ENCODE data around the gene BUD23.

DNA sequence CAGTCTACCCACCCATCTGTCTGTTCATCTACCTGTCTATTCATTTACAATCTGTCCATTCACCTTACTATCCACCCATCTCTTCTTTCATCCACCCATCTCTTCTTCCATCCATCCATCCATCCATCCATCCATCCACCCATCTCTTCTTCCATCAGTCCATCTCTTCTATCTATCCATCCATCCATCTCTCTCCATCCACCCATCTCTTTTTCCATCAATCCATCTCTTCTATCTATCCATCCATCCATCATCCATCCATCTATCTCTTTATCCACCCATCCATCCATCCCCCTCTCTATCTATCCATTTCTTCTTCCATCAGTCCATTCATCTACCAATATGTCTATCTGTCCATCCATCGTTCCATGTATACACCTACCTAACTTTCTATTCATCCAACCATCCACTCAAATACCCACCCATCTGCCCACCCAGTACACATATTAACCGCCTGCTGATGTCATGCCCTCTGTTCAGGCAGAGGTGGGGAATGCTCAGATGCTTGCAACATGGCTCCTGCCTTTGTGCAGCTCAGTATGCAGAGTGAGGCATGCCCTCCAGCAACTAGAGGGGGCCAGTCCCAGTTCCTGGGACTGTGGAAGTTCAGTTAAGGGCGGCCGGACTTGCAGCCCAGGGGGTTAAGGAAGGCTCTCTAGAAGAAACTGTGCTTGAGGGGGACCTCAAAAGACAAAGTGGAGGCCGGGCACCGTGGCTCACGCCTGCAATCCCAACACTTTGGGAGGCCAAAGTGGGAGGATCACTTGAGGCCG lies 47.8 kb upstream of the BUD23 start:
- TF ChIP-seq SIN3A (IDR thresholded peaks at IDR 0.05; ENCODE audit: borderline replicate concordance, insufficient read depth, low read length) (no peak), TAF1 (IDR thresholded peaks at IDR 0.05; ENCODE audit: borderline replicate concordance, insufficient read depth, low read length) (no peak), POLR2AphosphoS5 (IDR thresholded peaks at IDR 0.05; ENCODE audit: low read depth, low read length) (no peak), FOXP2 (optimal IDR thresholded peaks at IDR 0.05; ENCODE audit: borderline replicate concordance, extremely low read depth, extremely low read length, insufficient read depth) (no peak)
- TF ChIP-seq, protein P1, sequence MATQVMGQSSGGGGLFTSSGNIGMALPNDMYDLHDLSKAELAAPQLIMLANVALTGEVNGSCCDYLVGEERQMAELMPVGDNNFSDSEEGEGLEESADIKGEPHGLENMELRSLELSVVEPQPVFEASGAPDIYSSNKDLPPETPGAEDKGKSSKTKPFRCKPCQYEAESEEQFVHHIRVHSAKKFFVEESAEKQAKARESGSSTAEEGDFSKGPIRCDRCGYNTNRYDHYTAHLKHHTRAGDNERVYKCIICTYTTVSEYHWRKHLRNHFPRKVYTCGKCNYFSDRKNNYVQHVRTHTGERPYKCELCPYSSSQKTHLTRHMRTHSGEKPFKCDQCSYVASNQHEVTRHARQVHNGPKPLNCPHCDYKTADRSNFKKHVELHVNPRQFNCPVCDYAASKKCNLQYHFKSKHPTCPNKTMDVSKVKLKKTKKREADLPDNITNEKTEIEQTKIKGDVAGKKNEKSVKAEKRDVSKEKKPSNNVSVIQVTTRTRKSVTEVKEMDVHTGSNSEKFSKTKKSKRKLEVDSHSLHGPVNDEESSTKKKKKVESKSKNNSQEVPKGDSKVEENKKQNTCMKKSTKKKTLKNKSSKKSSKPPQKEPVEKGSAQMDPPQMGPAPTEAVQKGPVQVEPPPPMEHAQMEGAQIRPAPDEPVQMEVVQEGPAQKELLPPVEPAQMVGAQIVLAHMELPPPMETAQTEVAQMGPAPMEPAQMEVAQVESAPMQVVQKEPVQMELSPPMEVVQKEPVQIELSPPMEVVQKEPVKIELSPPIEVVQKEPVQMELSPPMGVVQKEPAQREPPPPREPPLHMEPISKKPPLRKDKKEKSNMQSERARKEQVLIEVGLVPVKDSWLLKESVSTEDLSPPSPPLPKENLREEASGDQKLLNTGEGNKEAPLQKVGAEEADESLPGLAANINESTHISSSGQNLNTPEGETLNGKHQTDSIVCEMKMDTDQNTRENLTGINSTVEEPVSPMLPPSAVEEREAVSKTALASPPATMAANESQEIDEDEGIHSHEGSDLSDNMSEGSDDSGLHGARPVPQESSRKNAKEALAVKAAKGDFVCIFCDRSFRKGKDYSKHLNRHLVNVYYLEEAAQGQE (IDR thresholded peaks at IDR 0.05; ENCODE audit: insufficient read depth in 1 of 2, low read depth in 2 of 2, low read length in 2 of 2), result no peak

All from PFSK-1 (cell line).